HCEC 1CT (cell line): ENCODE measurements around the gene MRPL28.
"Not testable (repeated sequence)": the region's sequence is repeated elsewhere in the genome, so short reads cannot be mapped to it uniquely, and the experiment has no call there.

ENCODE experiments used
- DNase-seq: peaks from one replicate; pipeline ENCODE4 v3.0.0-alpha.2; 2017

Gene MRPL28

GRCh38 chr16:359067-359763 is 11.1 kb downstream of the MRPL28 start:
- no peak for DNase-seq

- DNase-seq = no peak
Observed at GRCh38 chr16:356741-357140, 13.6 kb downstream of the MRPL28 start.

GRCh38 chr16:354971-355461 is 15.3 kb downstream of the MRPL28 start:
- DNase-seq = no peak

- DNase-seq = no peak
Observed at GRCh38 chr16:354291-354881, 16.0 kb downstream of the MRPL28 start.

- DNase-seq = no peak
Observed at GRCh38 chr16:353404-354290, 16.7 kb downstream of the MRPL28 start.

GRCh38 chr16:352547-353403 is 17.6 kb downstream of the MRPL28 start, which contains the start of gene AXIN1:
TSS of gene AXIN1 (minus strand) at chr16:352723. CDS start at chr16:347025, 5,698 bp downstream.
- peak; percentile 83 for DNase-seq

GRCh38 chr16:351804-352520 is 18.4 kb downstream of the MRPL28 start:
- no peak for DNase-seq

- no peak for DNase-seq
Observed at GRCh38 chr16:350203-350602, 20.1 kb downstream of the MRPL28 start.

- no peak for DNase-seq
Observed at GRCh38 chr16:349211-349610, 21.1 kb downstream of the MRPL28 start.

- DNase-seq = not testable (repeated sequence)
Observed at GRCh38 chr16:348495-348894, 21.8 kb downstream of the MRPL28 start.

GRCh38 chr16:347203-347602 is 23.1 kb downstream of the MRPL28 start:
- no peak for DNase-seq

- DNase-seq = no peak
Observed at GRCh38 chr16:346587-346986, 23.8 kb downstream of the MRPL28 start.

- no peak for DNase-seq
Observed at GRCh38 chr16:345772-346171, 24.6 kb downstream of the MRPL28 start.

- no peak for DNase-seq
Observed at GRCh38 chr16:342455-343213, 27.7 kb downstream of the MRPL28 start.

- DNase-seq = not testable (repeated sequence)
Observed at GRCh38 chr16:341974-342336, 28.4 kb downstream of the MRPL28 start.

GRCh38 chr16:341095-341973 is 29.0 kb downstream of the MRPL28 start:
- DNase-seq = not testable (repeated sequence)

- no peak for DNase-seq
Observed at GRCh38 chr16:340370-341091, 29.8 kb downstream of the MRPL28 start.

- no peak for DNase-seq
Observed at GRCh38 chr16:339680-340079, 30.7 kb downstream of the MRPL28 start.

- no peak for DNase-seq
Observed at GRCh38 chr16:337975-338575, 32.3 kb downstream of the MRPL28 start.
